Suprapubic skin (tissue), 4 donors: ENCODE measurements around the gene PSTPIP2.

Experiments
- CTCF ChIP-seq, 2 donors: fragments of 200-600 bp in 1 of 2; fragments of 450-650 bp in 1 of 2; sonication (generic) in 1 of 2; IDR thresholded peaks; one replicate each; pipeline ENCODE4 v1.5.1; 2016 to 2019; ENCODE audit warnings: antibody characterized with exemption in 2 of 2, mild to moderate bottlenecking in 1 of 2, moderate library complexity in 1 of 2
- EP300 ChIP-seq: sonication (generic); formaldehyde crosslinking; IDR thresholded peaks from one replicate; pipeline ENCODE4 v1.6.1; 2017; ENCODE audit warnings: antibody characterized with exemption
- POLR2A ChIP-seq, 2 donors: fragments of 450-650 bp; IDR thresholded peaks; one replicate each; pipeline ENCODE4 v1.6.1; 2017; ENCODE audit warnings: antibody characterized with exemption in 2 of 2, mild to moderate bottlenecking in 2 of 2, moderate library complexity in 2 of 2
- POLR2AphosphoS5 ChIP-seq, 3 donors: sonication (generic); formaldehyde crosslinking; IDR thresholded peaks; one replicate each; pipeline ENCODE4 v1.6.1; 2017; ENCODE audit warnings: antibody characterized with exemption in 3 of 3

- TF ChIP-seq POLR2A (IDR thresholded peaks at IDR 0.05), result no peak
- no peak for TF ChIP-seq CTCF (IDR thresholded peaks at IDR 0.05)
- no peak for TF ChIP-seq EP300
- TF ChIP-seq POLR2AphosphoS5 (IDR thresholded peaks at IDR 0.05), result no peak
Observed at GRCh38 chr18:46010050-46010449, 62.0 kb downstream of the PSTPIP2 start.
